Neural progenitor cell (in vitro differentiated cells): ENCODE measurements around the gene KCNMB2.

ENCODE experiments used
- CTCF ChIP-seq: fragments of 200-600 bp; sonication (generic); IDR thresholded peaks from 2 replicates; pipeline ENCODE4 v1.5.1; 2017; ENCODE audit warnings: antibody characterized with exemption, mild to moderate bottlenecking
- EZH2phosphoT487 ChIP-seq: fragments of 200-600 bp; sonication (generic); IDR thresholded peaks from 2 replicates; pipeline ENCODE4 v1.6.1; 2017; ENCODE audit warnings: antibody characterized with exemption

- TF ChIP-seq CTCF (no peak), EZH2phosphoT487 (no peak)
Measured at GRCh38 chr3:178568155-178568731, 32.0 kb downstream of the KCNMB2 start.
